NCI-H82 treated with DMSO at 0.1 percent for 48 hours (cell line): ENCODE data around the gene BTN1A1.
A peak's percentile ranks its signal among the peaks of the same experiment; 100 is the strongest.
"Not testable (repeated sequence)": the region's sequence is repeated elsewhere in the genome, so short reads cannot be mapped to it uniquely, and the experiment has no call there.

Experiments used
- DNase-seq: peaks from one replicate; lab custom pipeline; 2025; ENCODE audit not compliant: unreplicated experiment; lab: John Stamatoyannopoulos, UW

Gene BTN1A1

GRCh38 chr6:26507658-26508057, 7.6 kb downstream of the BTN1A1 start:
- DNase-seq, result no peak

- DNase-seq, result not testable (repeated sequence)
Measured at GRCh38 chr6:26511033-26511432, 10.9 kb downstream of the BTN1A1 start.

GRCh38 chr6:26514984-26515383, 14.9 kb downstream of the BTN1A1 start:
- DNase-seq, result no peak

- DNase-seq, result peak; percentile 94
Measured at GRCh38 chr6:26516481-26517427, 16.7 kb downstream of the BTN1A1 start.

GRCh38 chr6:26519359-26519758, 19.3 kb downstream of the BTN1A1 start:
- no peak for DNase-seq

- peak; percentile 77 for DNase-seq
Measured at GRCh38 chr6:26520237-26520849, 20.2 kb downstream of the BTN1A1 start.

- peak; percentile 73 for DNase-seq
Measured at GRCh38 chr6:26520850-26521599, 20.9 kb downstream of the BTN1A1 start.

- DNase-seq, result peak; percentile 73
Measured at GRCh38 chr6:26521600-26522391, 21.7 kb downstream of the BTN1A1 start.

GRCh38 chr6:26522486-26523228, 22.6 kb downstream of the BTN1A1 start:
- DNase-seq, result peak; percentile 30

GRCh38 chr6:26524314-26524713, 24.2 kb downstream of the BTN1A1 start:
- not testable (repeated sequence) for DNase-seq

GRCh38 chr6:26524722-26525370, 24.7 kb downstream of the BTN1A1 start:
- no peak for DNase-seq

GRCh38 chr6:26525838-26526237, 25.7 kb downstream of the BTN1A1 start:
- DNase-seq, result no peak

GRCh38 chr6:26526928-26527327, 26.8 kb downstream of the BTN1A1 start:
- DNase-seq, result no peak

- no peak for DNase-seq
Measured at GRCh38 chr6:26530203-26530602, 30.1 kb downstream of the BTN1A1 start.

GRCh38 chr6:26531897-26532296, 31.8 kb downstream of the BTN1A1 start:
- no peak for DNase-seq

GRCh38 chr6:26532699-26533531, 32.8 kb downstream of the BTN1A1 start:
- peak; percentile 86 for DNase-seq

- no peak for DNase-seq
Measured at GRCh38 chr6:26533532-26533931, 33.4 kb downstream of the BTN1A1 start.

GRCh38 chr6:26534681-26535465, 34.8 kb downstream of the BTN1A1 start:
- DNase-seq, result peak; percentile 45
